ENCODE data around the gene CLGN.

CLGN gene

GRCh38 chr4:140344101-140344500 is 83.3 kb downstream of the CLGN start:
- intact Hi-C loops (cut with DNase I), result no loop called here
- DNase-seq, result no peak

DNA sequence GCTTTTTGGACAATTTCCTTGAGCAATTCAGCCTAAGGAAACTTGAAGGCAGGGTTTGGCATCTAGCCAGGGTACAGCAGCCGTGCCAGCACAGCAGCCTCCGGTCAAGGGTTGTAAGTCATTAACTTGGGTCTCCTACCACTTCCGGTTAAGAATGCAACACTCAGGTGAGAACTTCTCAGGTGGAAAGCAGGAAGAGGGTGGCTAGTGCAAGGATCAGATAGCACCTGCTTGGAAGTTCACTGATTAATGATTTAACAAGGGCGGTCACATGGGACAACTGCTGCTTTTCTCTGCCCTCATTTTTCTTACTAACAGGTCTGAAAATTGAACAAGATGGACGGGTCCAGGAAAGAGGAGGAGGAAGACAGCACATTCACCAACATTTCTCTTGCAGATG is 84.1 kb downstream of the CLGN start:
- intact Hi-C loops (cut with DNase I), result no loop called here
- DNase-seq, result no peak

GRCh38 chr4:140342620-140343019 is 84.8 kb downstream of the CLGN start:
- intact Hi-C loops (cut with DNase I), result no loop called here
- DNase-seq, result no peak

Data from posterior cingulate gyrus (tissue), 11 donors.